HG02938 (cell line): ENCODE data around the gene CFTR.
"Not testable (repeated sequence)": the region's sequence is repeated elsewhere in the genome, so short reads cannot be mapped to it uniquely, and the experiment has no call there.

Experiments used
- ATAC-seq: cut with Tn5 transposase; IDR thresholded peaks from one replicate; pipeline ENCODE4 v1.9.1; 2021; ENCODE audit warnings: mild to moderate bottlenecking, moderate library complexity; ENCODE audit not compliant: unreplicated experiment

Gene CFTR

DNA sequence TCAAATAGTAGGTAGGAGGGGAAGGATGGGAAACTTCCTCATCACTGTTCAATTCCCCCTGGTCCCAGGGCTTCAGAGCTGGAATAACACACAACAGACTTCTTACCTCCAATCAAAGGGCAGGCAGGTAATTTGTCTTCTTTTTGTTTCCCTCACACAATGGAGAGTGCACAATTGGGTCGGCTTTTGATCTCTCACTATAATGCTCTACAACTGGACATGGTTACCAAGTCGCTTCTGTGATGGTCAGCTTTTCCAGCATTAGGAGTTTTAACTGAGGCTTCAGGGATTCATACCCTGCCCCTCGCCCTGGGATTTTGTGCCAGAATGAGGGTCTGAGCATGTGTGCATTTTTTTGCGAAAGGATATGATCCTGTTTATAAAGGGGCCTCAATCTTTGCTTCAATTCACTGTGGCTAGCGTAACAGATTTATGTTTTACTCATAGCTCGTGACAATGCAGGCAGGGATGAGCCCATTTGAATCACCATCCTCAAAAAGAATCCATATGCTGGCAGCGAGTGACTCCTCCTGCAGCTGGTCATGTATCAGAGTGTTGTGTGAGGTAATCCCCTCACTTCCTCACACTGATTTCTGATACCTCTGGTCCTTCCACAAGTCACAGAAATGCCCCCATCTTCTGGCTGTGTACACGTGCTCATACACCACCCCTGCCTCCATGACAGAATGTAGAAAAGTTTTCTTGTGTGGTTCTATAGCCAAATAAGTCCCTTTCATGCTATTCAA lies 203.8 kb downstream of the CFTR start:
- no peak for ATAC-seq

DNA sequence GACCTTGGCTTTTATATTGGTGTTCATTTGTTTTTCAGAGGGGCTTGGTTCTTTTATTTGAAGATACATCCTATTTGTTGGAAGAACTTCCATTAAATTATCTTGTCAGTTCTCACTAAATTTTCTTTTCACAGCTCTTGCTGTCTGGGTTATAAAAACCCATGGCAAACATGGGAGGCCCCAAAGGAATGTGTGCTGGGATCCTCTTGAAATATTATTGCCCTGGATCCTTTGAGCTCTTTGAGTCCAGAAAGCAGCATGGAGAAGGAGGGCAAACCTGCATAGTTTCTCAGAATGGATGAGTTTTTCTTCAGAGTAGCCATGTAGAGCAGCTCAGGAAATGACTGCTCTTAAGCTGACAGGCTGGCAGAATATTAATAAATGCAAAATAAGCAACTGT lies 206.0 kb downstream of the CFTR start:
- ATAC-seq, result no peak

DNA sequence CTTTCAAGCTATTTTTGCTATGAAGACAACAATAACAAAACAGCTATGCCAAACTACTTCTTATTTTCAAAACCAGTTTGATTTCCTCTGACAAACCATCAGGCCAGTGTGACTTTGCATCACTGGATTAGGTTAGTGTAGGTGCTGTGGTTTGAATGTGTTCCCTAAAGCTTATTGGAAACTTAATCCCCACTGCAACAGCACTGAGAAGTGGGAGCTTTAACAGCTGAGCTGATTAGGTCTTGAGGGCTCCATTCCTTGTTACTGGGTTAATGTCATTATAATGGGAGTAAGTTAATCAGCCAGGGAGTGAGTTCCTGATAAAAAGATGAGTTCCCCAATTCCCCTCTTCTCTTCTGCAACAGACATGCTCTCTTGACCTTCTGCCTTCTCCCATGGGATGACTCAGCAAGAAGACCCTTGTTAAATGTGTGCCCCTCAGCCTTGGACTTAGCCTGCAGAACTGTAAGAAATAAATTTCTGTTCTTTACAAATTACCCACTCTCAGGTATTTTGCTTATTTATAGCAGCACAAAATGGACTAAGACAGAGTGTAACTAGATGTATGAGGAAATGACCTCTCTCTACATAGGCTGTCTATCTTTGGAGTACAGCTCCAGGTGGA lies 206.6 kb downstream of the CFTR start:
- ATAC-seq, result no peak

DNA sequence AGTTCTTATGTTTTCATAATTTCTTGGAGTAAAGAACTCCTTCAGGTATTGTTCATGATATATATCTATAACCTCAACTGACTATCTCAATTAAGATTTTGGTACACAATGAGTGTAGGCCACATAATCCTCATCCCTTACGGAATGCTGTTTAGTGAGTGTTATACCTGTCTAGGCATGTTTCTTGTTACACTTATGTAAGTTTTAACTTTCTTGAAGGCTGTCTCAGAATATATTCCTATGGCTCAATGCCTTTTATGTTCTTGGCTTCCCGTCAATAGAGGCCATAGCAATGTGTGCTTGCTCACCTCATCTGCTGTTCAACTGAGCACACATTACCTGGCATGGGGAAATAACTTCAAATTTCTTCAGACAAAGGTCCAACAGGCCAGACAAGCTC lies 208.3 kb downstream of the CFTR start:
- ATAC-seq, result no peak

DNA sequence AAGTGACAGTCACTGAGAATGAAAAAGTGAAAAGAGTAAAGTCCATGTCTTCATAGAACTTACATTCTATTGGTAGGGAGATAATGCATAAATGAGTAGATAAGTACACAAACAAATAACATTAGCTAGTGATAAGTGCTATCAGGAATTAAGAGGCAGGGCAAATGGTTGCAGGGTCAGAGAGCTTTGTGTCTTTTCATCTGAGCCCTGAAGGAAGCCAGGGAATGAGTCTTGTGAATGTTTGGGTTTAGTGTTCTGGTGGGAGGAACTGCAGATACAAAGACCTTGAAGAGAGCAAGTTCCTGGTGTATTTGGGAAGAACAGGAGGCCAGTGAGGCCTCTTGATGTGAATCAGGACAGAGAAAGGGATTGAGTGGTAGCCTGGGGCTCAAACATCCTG lies 209.6 kb downstream of the CFTR start:
- no peak for ATAC-seq

DNA sequence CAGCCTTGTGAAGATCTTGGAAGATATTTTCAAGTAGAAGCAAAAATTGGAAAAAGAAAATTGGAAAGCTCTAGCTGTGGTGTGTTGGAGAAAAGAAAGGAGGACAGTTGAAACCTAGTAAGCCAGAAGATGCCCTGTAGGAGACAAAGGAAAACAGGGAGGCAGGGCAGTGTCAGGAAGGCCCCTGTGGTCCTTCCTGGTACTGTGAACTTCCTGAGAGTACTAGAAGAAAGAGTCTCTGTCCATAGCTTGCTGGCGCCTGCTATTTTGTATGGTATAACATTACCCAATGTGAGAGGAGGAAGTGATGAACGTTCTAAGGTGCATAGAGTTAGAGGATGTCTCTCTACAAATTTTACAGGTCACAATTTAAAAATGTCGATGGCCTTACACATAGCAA lies 210.3 kb downstream of the CFTR start:
- no peak for ATAC-seq

DNA sequence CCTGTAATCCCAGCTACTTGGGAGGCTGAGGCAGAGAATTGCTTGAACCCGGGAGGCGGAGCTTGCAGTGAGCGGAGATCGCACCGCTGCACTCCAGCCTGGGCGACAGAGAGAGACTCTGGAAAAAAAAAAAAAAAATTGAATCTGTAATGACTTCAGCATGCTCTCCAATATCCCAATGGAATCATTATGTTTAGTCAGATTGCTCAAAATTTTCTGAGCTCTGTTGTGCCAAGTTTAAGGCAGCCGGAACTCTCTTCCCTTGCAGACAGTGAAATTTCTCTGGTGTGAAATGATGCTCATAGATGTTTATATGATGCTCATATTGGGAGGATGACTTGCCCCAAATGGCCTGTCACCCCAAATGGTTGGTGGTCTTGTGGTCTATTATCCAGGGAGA lies 212.5 kb downstream of the CFTR start:
- ATAC-seq, result no peak

DNA sequence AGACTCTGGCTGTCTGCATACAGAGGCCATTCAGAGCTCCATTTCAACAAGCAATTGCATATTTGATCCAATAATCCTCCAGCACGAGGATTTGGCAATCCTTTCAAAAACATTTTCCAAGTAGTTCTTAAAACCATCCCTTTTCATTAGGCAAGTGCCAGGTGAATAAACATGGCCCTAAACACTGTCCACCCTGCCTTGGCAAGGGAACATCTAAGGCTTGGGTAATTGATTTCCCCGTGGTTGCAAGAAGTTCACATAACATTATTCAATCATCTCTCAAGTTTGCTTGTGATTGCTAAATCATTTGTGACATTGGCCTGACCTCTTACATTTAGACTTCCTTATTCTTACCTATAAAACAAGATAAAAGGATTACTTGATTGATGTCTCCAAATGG lies 218.2 kb downstream of the CFTR start:
- ATAC-seq, result no peak

DNA sequence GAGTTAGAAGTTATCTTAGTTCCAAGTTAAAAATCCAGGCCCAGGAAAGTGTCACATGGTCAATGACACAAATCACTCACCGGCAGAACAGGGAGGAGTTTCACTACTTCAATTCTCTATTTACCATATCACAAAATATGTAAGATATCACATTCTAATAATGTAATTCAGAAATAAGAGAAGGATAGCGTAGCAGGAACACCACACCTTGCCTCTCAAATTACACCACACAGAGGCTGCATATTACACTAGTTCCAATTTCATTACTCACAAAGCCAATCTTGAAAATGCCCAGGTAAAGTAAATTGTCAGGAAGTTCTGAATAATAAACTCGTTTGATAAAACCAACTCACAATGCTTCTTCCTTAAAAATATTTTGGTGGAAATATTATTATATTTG lies 224.2 kb downstream of the CFTR start:
- no peak for ATAC-seq

DNA sequence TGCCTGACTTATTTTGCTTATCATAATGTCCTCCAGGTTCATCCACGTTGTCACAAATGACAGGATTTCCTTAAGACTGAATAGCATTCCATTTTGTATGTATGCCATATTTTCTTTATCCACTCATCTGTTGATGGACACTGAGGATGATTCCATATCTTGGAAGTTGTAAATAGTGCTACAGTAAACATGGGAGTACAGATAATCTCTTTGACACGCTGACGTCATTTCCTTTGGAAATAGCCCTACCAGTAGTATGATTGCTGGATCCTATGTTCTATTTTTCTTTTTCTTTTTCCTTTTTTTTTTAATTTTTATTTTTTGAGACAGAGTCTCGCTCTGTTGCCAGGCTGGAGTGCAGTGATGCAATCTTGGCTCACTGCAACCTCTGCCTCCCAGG lies 225.8 kb downstream of the CFTR start:
- no peak for ATAC-seq

DNA sequence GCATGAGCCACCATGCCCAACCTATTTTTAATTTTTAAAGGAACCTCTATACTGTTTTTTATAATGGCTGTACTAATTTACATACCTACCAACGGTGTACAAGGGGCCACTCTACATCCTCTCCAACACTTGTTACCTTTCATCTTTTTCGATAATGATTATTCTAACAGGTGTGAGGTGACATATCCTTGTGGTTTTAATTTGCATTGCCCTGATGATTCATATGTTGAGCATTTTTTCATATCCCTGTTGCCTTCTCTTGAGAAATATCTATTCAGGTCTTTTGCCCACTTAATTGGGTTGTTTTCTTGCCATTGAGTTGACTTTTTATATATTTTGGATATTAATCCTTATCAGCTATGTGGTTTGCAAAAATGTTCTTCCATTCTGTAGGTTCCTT lies 226.4 kb downstream of the CFTR start:
- ATAC-seq, result no peak

DNA sequence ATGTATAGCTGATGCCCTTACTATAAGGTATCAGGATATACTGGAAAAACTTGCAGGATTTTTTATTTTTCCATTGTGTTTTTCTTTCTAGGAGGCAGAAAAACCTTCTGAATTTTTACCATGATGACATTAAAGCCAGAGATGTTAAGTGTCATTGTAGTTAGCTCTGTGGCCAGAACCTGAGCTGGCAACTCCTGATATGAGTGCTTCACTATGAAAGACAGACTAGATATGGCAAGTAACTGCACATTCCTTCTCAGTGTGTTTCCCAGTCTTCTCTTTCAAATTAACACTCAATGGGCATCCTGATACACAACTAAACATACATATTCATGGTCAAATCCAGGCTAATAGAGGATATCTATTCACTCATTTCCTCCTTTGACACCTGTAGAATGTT lies 227.3 kb downstream of the CFTR start:
- ATAC-seq, result no peak

DNA sequence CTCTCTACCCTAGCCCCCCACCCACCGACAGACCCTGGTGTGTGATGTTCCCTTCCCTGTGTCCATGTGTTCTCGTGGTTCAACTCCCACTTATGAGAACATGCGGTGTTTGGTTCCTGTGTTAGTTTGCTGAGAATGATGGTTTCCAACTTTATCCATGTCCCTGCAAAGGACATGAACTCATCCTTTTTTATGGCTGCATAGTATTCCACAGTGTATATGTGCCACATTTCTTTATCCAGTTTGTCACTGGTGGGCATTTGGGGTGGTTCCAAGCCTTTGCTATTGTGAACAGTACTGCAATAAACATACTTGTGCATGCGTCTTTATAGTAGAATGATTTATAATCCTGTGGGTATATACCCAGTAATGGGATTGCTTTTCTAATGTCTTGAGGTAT lies 228.3 kb downstream of the CFTR start:
- ATAC-seq, result not testable (repeated sequence)

DNA sequence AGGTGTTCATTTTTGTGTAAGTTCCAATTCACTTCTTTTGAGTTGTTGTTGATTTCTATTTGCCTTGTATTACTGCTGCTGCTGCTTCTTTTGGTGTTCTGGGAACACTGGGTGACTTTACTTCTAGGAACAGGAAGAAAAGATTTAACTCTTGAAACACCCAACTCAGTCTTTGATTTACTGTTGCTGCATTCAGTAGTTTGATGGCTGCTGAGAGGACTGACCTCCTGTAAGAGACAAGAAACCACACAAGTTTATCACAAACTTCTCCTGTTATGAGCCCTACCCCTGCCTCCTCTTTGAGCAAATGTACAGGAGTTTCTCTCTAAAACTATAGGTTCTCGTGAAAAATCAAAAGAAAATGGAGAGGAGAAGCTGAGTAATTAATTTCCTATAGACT lies 231.7 kb downstream of the CFTR start:
- no peak for ATAC-seq

DNA sequence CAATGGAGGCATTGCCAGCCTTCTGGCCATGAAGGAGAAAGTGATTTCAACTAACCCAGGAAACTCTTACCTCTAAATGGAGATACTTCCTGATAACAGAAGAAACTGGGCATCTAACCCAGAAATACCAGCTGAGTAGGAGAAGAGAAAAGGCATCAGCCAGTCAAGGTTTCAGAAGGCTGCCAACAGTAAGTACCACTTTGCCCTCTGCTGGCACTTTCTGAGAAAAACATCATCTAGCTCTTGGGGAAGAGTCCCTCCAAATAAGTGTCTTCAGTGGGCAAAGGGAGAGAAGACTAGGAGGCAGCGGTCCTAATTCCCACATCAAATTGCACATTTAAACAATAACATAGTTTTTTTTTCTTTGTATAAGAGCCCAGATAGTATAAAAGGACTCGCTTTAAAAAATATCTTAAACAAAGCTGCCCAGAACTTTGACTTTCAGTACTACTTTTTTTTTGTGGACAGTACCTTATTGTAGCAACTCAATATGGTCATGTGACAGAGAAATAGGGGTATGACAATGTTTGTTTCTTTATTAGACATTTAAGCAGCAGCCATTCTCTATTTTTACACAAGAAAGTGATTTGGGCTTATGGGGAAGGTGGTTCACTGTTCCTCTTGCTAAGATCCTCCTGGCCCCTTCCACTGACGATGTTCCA lies 236.1 kb downstream of the CFTR start:
- ATAC-seq, result peak; percentile 87

DNA sequence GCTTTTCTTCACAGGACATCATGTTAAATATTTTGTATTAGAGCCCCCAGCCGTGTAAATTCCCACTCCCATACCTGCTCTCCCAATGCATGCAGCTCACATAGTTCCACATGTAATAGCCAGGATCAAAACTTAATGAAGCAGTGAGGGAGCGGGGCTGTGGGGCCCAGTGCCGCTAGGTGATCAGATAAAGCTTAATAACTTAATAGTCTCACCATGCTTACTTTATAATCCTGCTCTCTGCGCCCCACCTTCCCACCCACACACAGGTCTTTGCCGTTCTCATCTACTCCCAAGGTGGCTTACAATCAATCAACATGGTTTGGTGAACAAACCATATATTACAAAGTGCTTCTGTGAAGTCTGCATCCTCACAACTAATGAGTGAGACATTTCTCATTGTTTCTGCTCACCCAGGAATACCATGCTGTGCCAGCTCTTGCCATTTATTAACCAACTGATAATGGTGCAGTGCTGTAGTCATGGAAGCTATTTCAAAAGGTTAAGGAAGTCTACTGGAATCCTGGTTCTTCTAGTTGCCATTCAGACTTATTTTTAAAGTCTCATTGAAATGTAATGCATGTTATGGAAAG lies 237.0 kb downstream of the CFTR start:
- no peak for ATAC-seq

DNA sequence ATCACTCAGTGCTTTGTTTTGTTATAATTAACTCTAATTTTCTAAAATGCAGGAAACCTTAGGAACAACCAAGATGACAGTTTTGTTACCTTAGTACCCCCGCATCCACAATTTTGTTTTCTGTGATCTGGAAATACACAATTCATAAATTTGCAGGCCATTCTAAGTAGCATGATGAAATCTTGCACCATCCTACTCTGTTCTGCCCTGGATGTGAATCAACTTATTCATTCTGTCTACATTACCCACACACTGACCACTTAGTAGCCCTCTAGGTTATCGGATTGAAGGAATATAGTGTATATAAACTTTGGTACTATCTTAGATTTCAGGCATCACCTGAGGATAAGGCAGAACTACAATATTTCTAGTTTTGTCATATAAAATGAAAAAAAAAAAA lies 237.5 kb downstream of the CFTR start:
- ATAC-seq, result no peak
